GM18499 (cell line): ENCODE data around the gene PRPF18.
"Not testable (repeated sequence)": the region's sequence is repeated elsewhere in the genome, so short reads cannot be mapped to it uniquely, and the experiment has no call there.

Experiments used
- ATAC-seq: cut with Tn5 transposase; IDR thresholded peaks from one replicate; pipeline ENCODE4 v1.9.1; 2021; ENCODE audit warnings: moderate number of reproducible peaks; ENCODE audit not compliant: insufficient read depth, unreplicated experiment

The PRPF18 gene

GRCh38 chr10:13586676-13587355, at the start of gene PRPF18:
Gene PRPF18, plus strand, starts transcription at chr10:13586965. Its CDS starts 122 bp downstream, at chr10:13587087.
- ATAC-seq = peak; percentile 95

- ATAC-seq = not testable (repeated sequence)
These were observed 48.8 kb upstream of the PRPF18 start for GRCh38 chr10:13537985-13538384.

DNA sequence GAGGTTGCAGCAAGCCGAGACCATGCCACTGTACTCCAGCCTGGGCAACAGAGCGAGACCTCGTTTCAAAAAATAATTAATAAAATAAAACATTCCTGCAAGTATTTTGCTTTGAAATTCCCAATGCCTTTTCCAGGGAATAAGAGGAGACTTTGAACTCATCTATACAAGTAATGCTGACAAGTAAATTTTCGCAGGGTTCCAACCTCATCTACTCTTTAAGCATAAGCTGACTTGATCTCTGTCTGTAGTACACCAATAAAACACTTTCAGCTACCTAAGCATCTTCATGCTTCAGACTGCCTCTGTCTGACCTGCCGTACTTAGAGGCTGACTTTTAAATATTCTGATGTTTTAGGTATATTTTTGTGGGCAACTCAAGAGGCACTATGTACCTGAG, 44.2 kb upstream of the PRPF18 start:
- no peak for ATAC-seq

GRCh38 chr10:13550802-13551201, 36.0 kb upstream of the PRPF18 start:
- ATAC-seq = no peak

DNA sequence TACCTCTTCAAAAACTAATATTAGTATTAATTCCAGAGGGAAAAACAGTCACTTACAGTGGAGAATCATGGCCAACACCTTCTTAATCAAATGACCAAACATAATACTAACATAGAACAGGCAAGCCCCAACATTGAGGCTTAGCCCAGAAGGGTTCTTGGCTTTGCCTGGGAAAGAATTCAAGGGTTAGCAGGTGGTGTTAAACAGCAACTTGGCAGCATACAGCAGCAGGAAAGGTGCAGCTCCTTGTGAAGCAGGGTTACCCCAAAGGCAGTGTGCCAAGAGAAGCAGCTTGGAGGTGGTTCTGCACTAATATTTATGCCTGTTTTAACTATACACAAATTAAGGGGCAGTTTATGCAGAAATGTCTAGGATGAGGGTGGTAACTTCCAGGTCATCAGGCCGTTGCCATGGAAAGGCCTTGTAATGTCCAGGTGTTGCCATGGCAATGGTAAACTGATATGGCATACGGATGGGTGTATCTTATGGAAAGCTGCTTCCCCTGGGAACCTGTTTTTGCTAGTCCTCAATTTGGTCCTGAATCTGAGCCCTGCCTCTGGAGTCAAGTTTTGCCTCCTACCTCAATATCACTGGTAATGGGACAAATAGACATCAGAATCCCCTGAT, 30.8 kb upstream of the PRPF18 start:
- ATAC-seq = no peak

- no peak for ATAC-seq
These were observed 27.6 kb upstream of the PRPF18 start for GRCh38 chr10:13559124-13559700.

- ATAC-seq = no peak
These were observed 26.2 kb upstream of the PRPF18 start for GRCh38 chr10:13560597-13560996.

DNA sequence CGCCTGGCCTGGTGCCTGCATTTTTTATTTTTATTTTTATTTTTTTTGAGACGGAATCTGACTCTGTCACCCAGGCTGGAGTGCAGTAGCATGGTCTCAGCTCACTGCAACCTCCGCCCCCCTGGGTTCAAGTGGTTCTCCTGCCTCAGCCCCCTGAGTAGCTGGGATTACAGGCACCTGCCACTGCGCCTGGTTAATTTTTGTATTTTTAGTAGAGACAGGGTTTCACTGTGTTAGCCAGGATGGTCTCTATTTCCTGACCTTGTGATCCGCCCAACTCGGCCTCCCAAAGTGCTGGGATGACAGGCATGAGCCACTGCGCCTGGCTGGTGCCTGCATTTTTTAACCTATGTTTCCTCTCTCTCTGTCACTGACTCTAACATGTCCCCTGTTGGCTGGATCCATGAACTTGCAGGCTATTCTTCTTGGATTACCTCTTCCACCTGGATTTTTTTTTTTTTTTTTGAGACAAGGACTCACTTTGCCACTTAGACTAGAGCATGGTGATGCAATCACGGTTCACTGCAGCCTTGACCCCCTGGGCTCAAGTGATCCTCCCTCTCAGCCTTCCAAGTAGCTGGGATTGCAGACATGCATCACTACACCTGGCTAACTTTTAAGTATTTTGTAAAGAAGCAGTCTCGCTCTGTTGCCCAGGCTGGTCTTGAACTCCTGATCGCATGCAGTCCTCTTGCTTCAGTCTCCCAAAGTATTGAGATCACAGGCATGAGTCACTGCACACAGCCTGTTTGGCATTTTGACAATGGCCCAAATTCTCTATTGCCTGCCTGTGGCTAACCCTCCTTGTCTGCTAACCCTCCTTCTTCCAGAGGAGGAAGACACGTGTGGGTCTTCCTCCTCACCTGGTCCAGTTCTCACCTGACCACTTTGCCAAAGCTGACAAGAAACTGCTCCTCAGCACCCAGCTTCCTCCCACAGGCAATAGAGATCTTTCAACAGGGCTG, 23.0 kb upstream of the PRPF18 start:
- no peak for ATAC-seq

DNA sequence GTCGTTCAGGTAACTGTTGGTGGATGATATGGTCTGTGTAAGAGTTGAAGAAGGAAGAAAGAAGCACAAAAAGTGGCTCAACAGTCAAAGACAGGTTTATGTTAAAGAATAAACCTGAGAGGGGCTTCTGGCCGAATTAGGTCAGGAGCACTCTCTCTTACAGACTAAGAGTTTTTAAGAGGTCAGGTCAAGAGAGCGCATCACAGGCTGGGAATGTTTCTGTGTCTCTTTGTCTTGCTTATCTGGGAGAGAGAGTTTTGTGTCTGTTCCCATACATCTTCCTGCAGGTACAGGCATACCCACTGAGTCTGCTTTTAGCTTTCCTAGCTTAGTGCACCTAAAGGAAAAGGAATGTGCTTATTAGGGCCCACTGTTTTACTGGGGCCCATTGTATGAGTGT, 22.2 kb upstream of the PRPF18 start:
- ATAC-seq = no peak

- no peak for ATAC-seq
These were observed 19.7 kb upstream of the PRPF18 start for GRCh38 chr10:13567030-13567429.

DNA sequence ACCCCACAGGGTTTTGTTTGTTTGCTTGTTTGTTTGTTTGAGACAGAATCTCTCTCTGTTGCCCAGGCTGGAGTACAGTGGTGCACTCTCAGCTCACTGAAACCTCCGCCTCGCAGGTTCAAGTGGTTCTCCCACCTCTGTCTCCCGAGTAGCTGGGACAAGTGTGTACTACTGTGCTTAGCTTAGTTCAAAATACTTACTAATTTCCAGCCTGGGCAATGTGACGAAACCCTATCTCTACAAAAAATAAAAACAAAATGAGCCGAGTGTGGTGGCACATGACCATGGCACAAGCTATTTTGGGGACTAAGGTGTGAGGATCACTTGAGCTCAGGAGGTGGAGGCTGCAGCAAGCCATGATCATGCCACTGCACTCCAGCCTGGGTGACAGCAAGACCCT, 15.2 kb upstream of the PRPF18 start:
- no peak for ATAC-seq

DNA sequence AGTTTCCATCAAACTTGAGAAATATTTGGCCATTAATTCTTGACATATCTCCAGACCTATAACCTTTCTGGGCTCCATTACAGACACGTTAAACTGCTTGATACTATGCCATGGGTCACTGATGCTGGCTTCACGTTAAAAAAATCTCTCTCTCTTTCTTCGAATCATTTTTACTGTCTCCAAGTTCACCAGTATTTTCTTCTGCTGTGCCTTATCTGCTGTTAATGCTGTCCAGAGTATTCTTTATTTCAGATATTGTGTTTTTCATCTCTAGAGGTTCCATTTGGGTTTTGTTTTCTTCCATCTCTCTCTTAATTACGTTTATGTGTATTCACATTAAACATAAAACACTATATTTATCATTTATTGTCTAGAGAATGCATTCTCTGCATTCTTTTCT, 12.8 kb upstream of the PRPF18 start:
- no peak for ATAC-seq

- no peak for ATAC-seq
These were observed 1.5 kb upstream of the PRPF18 start for GRCh38 chr10:13585195-13585751.

- no peak for ATAC-seq
These were observed 822 bp upstream of the PRPF18 start for GRCh38 chr10:13585943-13586342.

DNA sequence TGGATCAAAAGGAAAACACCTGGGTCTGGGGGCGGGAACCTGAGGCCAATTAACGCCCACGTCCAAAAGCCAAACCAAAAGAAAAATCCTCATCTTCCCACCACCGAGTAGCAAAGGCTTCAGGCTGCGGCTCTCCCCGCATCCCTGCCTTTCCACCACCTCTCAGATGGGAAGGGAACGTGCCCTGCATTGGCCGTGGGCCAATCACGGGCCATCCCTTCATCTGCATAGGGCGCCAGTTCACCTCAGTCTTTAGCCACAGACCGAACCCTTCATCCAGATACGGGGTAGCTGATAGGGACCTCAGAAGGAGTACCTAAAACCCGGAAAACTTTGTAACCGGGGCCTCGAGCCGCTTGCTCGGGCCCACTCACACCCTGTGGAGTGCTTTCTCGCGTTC, 626 bp downstream of the PRPF18 start:
- ATAC-seq = no peak

DNA sequence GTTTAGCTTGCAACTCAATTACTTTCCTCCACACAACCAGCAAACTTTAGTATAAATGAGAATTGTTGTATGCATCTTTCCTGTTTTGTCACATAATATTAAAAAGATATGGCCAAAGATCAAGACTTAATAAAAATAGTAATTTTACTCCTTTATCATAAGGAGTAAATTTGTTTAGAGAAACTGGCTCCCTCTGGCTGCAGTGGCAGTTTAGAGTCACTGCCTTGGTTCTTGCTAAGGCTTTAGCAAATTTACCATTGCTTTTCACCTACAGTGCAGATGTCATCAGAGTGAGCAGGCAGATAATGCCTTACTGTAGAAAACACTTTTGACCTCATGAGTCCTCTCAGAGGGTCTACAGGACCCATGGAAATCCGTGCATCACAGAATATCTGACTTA, 2.6 kb downstream of the PRPF18 start:
- no peak for ATAC-seq

- no peak for ATAC-seq
These were observed 4.1 kb downstream of the PRPF18 start for GRCh38 chr10:13590886-13591285.

DNA sequence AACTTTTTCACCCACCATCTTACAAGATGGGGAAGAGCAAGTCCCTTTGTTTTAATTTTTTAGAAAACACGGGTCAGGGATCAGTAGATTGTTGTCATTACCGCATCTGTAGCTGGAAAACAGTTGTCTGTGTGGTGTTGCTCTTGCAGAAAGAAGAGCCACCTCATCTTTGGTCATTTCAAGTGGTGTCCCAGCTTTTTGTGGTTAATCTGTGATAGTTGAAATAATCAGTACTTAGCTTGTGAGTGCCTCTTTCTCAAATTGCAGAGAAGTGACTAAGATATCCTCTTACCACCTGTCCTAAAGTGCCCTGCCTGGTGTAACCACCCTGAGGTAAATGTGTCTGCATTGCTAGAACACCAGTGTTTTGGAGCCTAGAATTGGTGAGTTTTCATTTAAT, 5.5 kb downstream of the PRPF18 start:
- ATAC-seq = no peak

DNA sequence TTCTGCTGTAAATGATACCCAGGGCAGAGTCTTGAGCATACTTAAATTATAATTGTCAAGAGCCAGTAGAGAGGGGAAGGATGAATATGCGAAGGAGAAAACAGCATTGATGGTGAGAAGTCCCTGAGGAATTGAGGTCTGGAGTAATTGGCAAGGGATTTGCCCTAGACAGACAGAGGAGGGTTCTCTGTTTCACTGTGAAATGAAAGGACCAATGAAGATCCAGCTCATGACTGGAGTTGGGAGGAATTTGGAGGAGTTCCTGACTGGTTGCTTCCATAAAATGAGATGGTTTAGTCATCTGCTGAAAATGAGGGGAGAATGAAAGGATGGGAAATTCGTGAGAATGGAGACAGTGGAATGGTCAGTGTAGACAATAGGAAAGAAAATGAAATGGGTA, 6.8 kb downstream of the PRPF18 start:
- ATAC-seq = no peak

DNA sequence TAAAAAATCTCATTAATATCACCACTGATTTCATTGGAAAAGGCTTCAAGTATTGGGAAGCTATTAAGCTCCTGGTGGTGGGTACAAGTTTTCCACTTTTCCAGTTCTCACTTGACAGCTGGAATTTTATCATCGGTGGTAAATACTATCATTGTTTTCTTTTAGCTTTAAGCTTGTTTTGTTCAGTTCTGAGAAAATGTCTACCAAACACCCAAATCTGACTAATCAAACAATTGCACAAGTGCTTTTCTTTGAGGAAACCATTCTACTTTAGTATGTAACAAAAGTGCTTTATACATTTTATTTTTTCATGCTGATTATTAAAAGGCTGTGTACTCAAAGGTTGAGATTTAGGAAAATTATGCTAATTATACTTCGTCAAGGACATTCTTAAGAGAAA, 7.9 kb downstream of the PRPF18 start:
- no peak for ATAC-seq
